ENCODE results near the gene KMT5C.

KMT5C gene

GRCh38 chr19:55306712-55307111 lies 33.0 kb upstream of the KMT5C start:
- Histone ChIP-seq H3K9me3 (ENCODE audit: control insufficient read depth, low read depth, low read length) (no peaks in the 10 kb centered on the region), H3K9ac (ENCODE audit: low read length) (no peak overlapping the region), H3K27ac (ENCODE audit: low read length) (no peak overlapping the region), H3K36me3 (ENCODE audit: control insufficient read depth, low read depth, low read length) (peaks cover 40% of the 10 kb centered on the region), H3K4me3 (ENCODE audit: low read length) (no peak overlapping the region), H3K4me1 (ENCODE audit: control insufficient read depth, low read depth, low read length) (no peaks in the 10 kb centered on the region), H3K27me3 (ENCODE audit: control insufficient read depth, insufficient read depth, low read length) (no peaks in the 10 kb centered on the region)

GRCh38 chr19:55308281-55308680 lies 31.4 kb upstream of the KMT5C start:
- no peak overlapping the region for H3K27ac ChIP-seq (ENCODE audit: low read length)
- no peaks in the 10 kb centered on the region for H3K4me1 ChIP-seq (ENCODE audit: control insufficient read depth, low read depth, low read length)
- no peak overlapping the region for H3K4me3 ChIP-seq (ENCODE audit: low read length)
- H3K36me3 ChIP-seq (ENCODE audit: control insufficient read depth, low read depth, low read length), result peaks cover 32% of the 10 kb centered on the region
- no peak overlapping the region for H3K9ac ChIP-seq (ENCODE audit: low read length)
- no peaks in the 10 kb centered on the region for H3K27me3 ChIP-seq (ENCODE audit: control insufficient read depth, insufficient read depth, low read length)
- H3K9me3 ChIP-seq (ENCODE audit: control insufficient read depth, low read depth, low read length), result no peaks in the 10 kb centered on the region

DNA sequence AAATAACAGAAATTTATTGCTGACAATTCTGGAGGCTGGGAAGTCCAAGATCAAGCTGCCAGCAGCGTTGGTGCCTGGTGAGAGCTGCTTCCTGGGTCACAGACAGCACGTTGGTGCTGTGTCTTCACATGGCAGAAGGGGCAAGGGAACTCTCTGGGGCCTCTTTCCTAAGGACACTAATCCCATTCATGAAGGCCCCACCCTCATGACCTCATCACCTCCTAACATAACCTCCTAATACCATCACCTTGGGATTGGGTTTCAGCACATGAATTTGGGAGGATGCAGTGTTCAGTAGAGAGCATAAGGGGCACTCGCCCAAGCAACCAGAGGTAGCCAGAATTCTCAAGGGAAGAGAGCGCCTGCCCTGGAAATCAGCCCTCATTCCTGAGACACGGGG lies 30.2 kb upstream of the KMT5C start:
- Histone ChIP-seq H3K9ac (ENCODE audit: low read length) (no peak overlapping the region), H3K27me3 (ENCODE audit: control insufficient read depth, insufficient read depth, low read length) (no peaks in the 10 kb centered on the region), H3K27ac (ENCODE audit: low read length) (no peak overlapping the region), H3K9me3 (ENCODE audit: control insufficient read depth, low read depth, low read length) (no peaks in the 10 kb centered on the region), H3K4me3 (ENCODE audit: low read length) (no peak overlapping the region), H3K4me1 (ENCODE audit: control insufficient read depth, low read depth, low read length) (no peaks in the 10 kb centered on the region), H3K36me3 (ENCODE audit: control insufficient read depth, low read depth, low read length) (peaks cover 22% of the 10 kb centered on the region)

DNA sequence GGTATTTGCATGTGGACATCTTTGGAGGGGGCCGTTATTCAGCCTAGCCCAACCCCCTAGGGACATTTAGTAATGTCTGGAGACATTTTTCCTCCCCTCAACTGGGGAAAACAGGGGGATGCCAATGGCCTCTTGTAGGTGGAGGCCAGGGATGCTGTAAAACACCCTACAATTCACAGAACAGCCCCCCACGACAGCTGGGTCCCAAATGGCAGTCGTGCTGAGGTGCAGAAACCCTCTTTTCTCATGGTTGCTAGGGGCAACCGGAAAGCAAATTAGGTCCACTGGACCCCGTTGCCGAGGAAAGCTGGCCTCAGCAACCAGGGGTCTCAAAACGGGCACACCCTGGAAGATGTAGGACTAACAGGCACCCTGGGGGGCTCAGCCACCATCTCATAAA lies 29.2 kb upstream of the KMT5C start:
- no peaks in the 10 kb centered on the region for H3K4me1 ChIP-seq (ENCODE audit: control insufficient read depth, low read depth, low read length)
- H3K36me3 ChIP-seq (ENCODE audit: control insufficient read depth, low read depth, low read length), result peaks cover 22% of the 10 kb centered on the region
- H3K27ac ChIP-seq (ENCODE audit: low read length), result no peak overlapping the region
- H3K27me3 ChIP-seq (ENCODE audit: control insufficient read depth, insufficient read depth, low read length), result no peaks in the 10 kb centered on the region
- H3K4me3 ChIP-seq (ENCODE audit: low read length), result no peak overlapping the region
- H3K9ac ChIP-seq (ENCODE audit: low read length), result no peak overlapping the region
- no peaks in the 10 kb centered on the region for H3K9me3 ChIP-seq (ENCODE audit: control insufficient read depth, low read depth, low read length)

GRCh38 chr19:55311397-55311796 lies 28.3 kb upstream of the KMT5C start:
- no peaks in the 10 kb centered on the region for H3K4me1 ChIP-seq (ENCODE audit: control insufficient read depth, low read depth, low read length)
- no peaks in the 10 kb centered on the region for H3K9me3 ChIP-seq (ENCODE audit: control insufficient read depth, low read depth, low read length)
- H3K27me3 ChIP-seq (ENCODE audit: control insufficient read depth, insufficient read depth, low read length), result no peaks in the 10 kb centered on the region
- no peak overlapping the region for H3K9ac ChIP-seq (ENCODE audit: low read length)
- peaks cover 19% of the 10 kb centered on the region for H3K36me3 ChIP-seq (ENCODE audit: control insufficient read depth, low read depth, low read length)
- H3K27ac ChIP-seq (ENCODE audit: low read length), result no peak overlapping the region
- H3K4me3 ChIP-seq (ENCODE audit: low read length), result no peak overlapping the region

DNA sequence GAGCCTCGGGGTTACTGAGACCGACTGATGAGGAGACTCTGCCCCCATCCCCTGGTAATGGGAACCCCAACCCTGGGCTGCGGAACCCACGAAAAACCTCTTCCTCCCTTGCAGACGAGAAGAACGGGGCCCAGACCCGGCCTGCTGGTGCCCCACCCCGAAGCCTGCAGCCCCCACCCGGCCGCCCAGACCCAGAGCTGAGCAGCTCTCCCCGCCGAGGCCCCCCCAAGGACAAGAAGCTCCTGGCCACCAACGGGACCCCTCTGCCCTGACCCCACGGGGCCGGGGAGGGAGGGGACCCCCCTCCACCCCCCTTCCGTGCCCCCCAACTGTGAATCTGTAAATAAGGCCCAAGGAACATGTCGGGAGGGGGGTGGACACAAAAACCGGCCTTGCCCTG lies 27.9 kb upstream of the KMT5C start:
- H3K27me3 ChIP-seq (ENCODE audit: control insufficient read depth, insufficient read depth, low read length), result no peaks in the 10 kb centered on the region
- H3K9ac ChIP-seq (ENCODE audit: low read length), result no peak overlapping the region
- H3K4me1 ChIP-seq (ENCODE audit: control insufficient read depth, low read depth, low read length), result no peaks in the 10 kb centered on the region
- H3K4me3 ChIP-seq (ENCODE audit: low read length), result no peak overlapping the region
- no peaks in the 10 kb centered on the region for H3K9me3 ChIP-seq (ENCODE audit: control insufficient read depth, low read depth, low read length)
- H3K27ac ChIP-seq (ENCODE audit: low read length), result no peak overlapping the region
- peaks cover 15% of the 10 kb centered on the region for H3K36me3 ChIP-seq (ENCODE audit: control insufficient read depth, low read depth, low read length)

- no peak overlapping the region for H3K9ac ChIP-seq (ENCODE audit: low read length)
- peaks cover 13% of the 10 kb centered on the region for H3K36me3 ChIP-seq (ENCODE audit: control insufficient read depth, low read depth, low read length)
- no peaks in the 10 kb centered on the region for H3K27me3 ChIP-seq (ENCODE audit: control insufficient read depth, insufficient read depth, low read length)
- no peak overlapping the region for H3K4me3 ChIP-seq (ENCODE audit: low read length)
- H3K4me1 ChIP-seq (ENCODE audit: control insufficient read depth, low read depth, low read length), result no peaks in the 10 kb centered on the region
- no peak overlapping the region for H3K27ac ChIP-seq (ENCODE audit: low read length)
- no peaks in the 10 kb centered on the region for H3K9me3 ChIP-seq (ENCODE audit: control insufficient read depth, low read depth, low read length)
These were observed 26.8 kb upstream of the KMT5C start for GRCh38 chr19:55312621-55313512.

- Histone ChIP-seq H3K4me3 (ENCODE audit: low read length) (no peak overlapping the region), H3K27me3 (ENCODE audit: control insufficient read depth, insufficient read depth, low read length) (no peaks in the 10 kb centered on the region), H3K9ac (ENCODE audit: low read length) (no peak overlapping the region), H3K27ac (ENCODE audit: low read length) (no peak overlapping the region), H3K36me3 (ENCODE audit: control insufficient read depth, low read depth, low read length) (peaks cover 5% of the 10 kb centered on the region), H3K4me1 (ENCODE audit: control insufficient read depth, low read depth, low read length) (no peaks in the 10 kb centered on the region), H3K9me3 (ENCODE audit: control insufficient read depth, low read depth, low read length) (no peaks in the 10 kb centered on the region)
These were observed 25.3 kb upstream of the KMT5C start for GRCh38 chr19:55314396-55314795.

DNA sequence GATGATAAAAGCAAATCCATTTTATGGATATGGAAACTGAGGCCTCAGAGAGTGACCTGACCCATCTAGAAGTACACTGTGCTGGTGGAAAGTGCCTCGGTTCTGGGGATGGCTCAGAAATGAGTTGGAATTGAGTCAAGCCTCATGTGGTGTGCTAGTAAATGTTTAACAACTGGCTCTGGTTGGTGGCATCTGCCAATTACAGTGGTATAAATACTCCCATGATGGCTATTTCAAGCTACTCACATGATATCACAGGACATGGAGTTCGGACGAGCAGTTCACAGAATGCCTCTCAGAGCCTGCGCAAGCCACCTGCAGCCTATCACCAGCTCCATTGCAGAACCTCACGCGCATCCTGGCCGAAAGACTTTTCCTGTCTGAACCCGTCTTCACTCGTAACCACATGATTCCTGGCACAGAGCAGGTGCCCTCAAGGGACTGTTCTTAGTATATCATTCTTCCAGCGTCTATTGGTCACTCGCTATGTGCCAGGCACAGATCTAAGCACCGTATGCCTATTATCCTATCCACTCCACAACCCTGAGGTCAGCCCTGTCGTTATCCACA lies 23.6 kb upstream of the KMT5C start:
- Histone ChIP-seq H3K4me3 (ENCODE audit: low read length) (no peak overlapping the region), H3K4me1 (ENCODE audit: control insufficient read depth, low read depth, low read length) (no peaks in the 10 kb centered on the region), H3K9ac (ENCODE audit: low read length) (no peak overlapping the region), H3K36me3 (ENCODE audit: control insufficient read depth, low read depth, low read length) (no peaks in the 10 kb centered on the region), H3K9me3 (ENCODE audit: control insufficient read depth, low read depth, low read length) (no peaks in the 10 kb centered on the region), H3K27me3 (ENCODE audit: control insufficient read depth, insufficient read depth, low read length) (no peaks in the 10 kb centered on the region), H3K27ac (ENCODE audit: low read length) (no peak overlapping the region)

DNA sequence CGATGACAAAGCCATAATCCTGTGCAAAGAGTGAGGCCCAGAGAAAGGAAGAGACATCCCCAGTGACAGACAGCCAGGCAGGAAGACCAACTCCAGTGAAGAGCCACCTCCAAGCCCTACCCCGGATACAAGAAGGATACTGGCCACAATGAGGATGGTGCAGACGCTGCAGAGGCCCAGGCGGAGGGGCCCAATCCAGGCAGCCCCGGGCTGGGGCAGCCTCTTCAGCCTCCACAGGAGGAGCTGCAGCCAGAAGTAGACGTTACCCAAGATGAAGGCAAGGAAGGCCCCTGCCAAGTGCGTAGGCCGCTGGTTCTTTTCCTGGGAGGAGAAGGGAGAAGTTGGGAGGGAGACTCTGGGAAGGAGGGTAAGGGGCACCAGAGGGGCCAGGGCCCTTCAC lies 23.0 kb upstream of the KMT5C start:
- Histone ChIP-seq H3K36me3 (ENCODE audit: control insufficient read depth, low read depth, low read length) (no peaks in the 10 kb centered on the region), H3K9me3 (ENCODE audit: control insufficient read depth, low read depth, low read length) (no peaks in the 10 kb centered on the region), H3K27ac (ENCODE audit: low read length) (no peak overlapping the region), H3K4me1 (ENCODE audit: control insufficient read depth, low read depth, low read length) (no peaks in the 10 kb centered on the region), H3K27me3 (ENCODE audit: control insufficient read depth, insufficient read depth, low read length) (no peaks in the 10 kb centered on the region), H3K9ac (ENCODE audit: low read length) (no peak overlapping the region), H3K4me3 (ENCODE audit: low read length) (no peak overlapping the region)

GRCh38 chr19:55319785-55320184 lies 19.9 kb upstream of the KMT5C start:
- Histone ChIP-seq H3K4me1 (ENCODE audit: control insufficient read depth, low read depth, low read length) (no peaks in the 10 kb centered on the region), H3K36me3 (ENCODE audit: control insufficient read depth, low read depth, low read length) (no peaks in the 10 kb centered on the region), H3K27ac (ENCODE audit: low read length) (no peak overlapping the region), H3K4me3 (ENCODE audit: low read length) (peak overlapping the region; percentile 51), H3K9me3 (ENCODE audit: control insufficient read depth, low read depth, low read length) (no peaks in the 10 kb centered on the region), H3K27me3 (ENCODE audit: control insufficient read depth, insufficient read depth, low read length) (no peaks in the 10 kb centered on the region), H3K9ac (ENCODE audit: low read length) (peak overlapping the region; percentile 9)

All from iPS-18a (cell line).